Calu3 (cell line): ENCODE results near the gene ADIPOR1. TPM values are rescaled to one million over a fixed set of nuclear protein-coding genes. Genes with fewer than 3 reads are reported as not detected.

Experiments used
- BruUV-seq: library from RNA; stranded (reverse); fragments of 400-500 nt; replicated peaks from 2 replicates; lab custom pipeline; 2021; lab: Mats Ljungman, UMichigan
- CTCF ChIA-PET: fragments of 300-600 bp; sonication (Branson Sonifier 250); formaldehyde crosslinking; loops from one replicate; lab custom pipeline; 2022; ENCODE audit warnings: antibody characterized with exemption; lab: Charles Lee
- DNase-seq: peaks from one replicate; pipeline ENCODE4 v3.0.0; 2022
- H3K27ac Mint-ChIP-seq: one replicate; pipeline ENCODE4 v1.8.0; 2022; ENCODE audit warnings: mixed read lengths; ENCODE audit not compliant: unreplicated experiment
- H3K27me3 Mint-ChIP-seq: one replicate; pipeline ENCODE4 v1.8.0; 2022; ENCODE audit warnings: mixed read lengths; ENCODE audit not compliant: unreplicated experiment
- H3K36me3 Mint-ChIP-seq: one replicate; pipeline ENCODE4 v1.8.0; 2022; ENCODE audit warnings: mild to moderate bottlenecking, moderate library complexity, mixed read lengths; ENCODE audit not compliant: insufficient read depth, unreplicated experiment
- H3K4me1 Mint-ChIP-seq: one replicate; pipeline ENCODE4 v1.8.0; 2022; ENCODE audit warnings: mild to moderate bottlenecking, low read depth, mixed read lengths; ENCODE audit not compliant: unreplicated experiment
- H3K4me3 Mint-ChIP-seq: one replicate; pipeline ENCODE4 v1.8.0; 2022; ENCODE audit warnings: mild to moderate bottlenecking, low read depth, moderate library complexity, mixed read lengths; ENCODE audit not compliant: unreplicated experiment
- H3K9me3 Mint-ChIP-seq: one replicate; pipeline ENCODE4 v1.8.0; 2022; ENCODE audit warnings: low read depth, mixed read lengths; ENCODE audit not compliant: unreplicated experiment
- intact Hi-C: fragments of 100-400 bp; cut with micrococcal nuclease; formaldehyde crosslinking; loops from one replicate; pipeline ENCODE4 v1.10.0; 2022; ENCODE audit not compliant: unreplicated experiment
- total RNA-seq: library from RNA; stranded (reverse); gene quantifications from 2 replicates; pipeline ENCODE4 v1.2.3, GENCODE V29; 2022
- TF ChIP-seq, protein P1 (sequence below): fragments of 200-600 bp; IDR thresholded peaks from one replicate; pipeline ENCODE4 v1.8.0; 2022; ENCODE audit warnings: antibody characterized with exemption; ENCODE audit not compliant: unreplicated experiment

The ADIPOR1 gene
- total RNA-seq, 1 experiment from 2014 or later: 104 TPM

DNA sequence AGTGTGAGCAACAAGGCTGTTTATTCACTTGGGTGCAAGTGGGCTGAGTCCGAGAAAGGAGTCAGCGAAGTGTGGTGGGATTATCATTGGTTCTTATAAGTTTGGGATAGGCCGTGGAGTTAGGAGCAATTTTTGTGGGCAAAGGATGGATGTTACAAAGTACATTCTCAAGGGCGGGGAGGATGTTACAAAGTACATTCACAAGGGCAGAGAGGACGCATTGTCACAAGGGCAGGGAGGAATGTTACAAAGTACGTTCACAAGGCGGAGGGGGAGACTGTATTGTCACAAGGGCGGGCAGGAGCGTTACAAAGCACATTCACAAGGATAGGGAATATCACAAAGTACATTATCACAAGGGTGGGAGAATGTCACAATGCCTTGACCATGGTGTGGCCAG, 43.9 kb upstream of the ADIPOR1 start:
- peaks cover 24% of the 10 kb centered on the region for H3K4me1 Mint-ChIP-seq
- no peaks in the 10 kb centered on the region for H3K9me3 Mint-ChIP-seq
- CTCF ChIA-PET: no interaction called here
- intact Hi-C loops: no loop called here
- no peak overlapping the region for H3K27ac Mint-ChIP-seq
- TF ChIP-seq, protein P1, sequence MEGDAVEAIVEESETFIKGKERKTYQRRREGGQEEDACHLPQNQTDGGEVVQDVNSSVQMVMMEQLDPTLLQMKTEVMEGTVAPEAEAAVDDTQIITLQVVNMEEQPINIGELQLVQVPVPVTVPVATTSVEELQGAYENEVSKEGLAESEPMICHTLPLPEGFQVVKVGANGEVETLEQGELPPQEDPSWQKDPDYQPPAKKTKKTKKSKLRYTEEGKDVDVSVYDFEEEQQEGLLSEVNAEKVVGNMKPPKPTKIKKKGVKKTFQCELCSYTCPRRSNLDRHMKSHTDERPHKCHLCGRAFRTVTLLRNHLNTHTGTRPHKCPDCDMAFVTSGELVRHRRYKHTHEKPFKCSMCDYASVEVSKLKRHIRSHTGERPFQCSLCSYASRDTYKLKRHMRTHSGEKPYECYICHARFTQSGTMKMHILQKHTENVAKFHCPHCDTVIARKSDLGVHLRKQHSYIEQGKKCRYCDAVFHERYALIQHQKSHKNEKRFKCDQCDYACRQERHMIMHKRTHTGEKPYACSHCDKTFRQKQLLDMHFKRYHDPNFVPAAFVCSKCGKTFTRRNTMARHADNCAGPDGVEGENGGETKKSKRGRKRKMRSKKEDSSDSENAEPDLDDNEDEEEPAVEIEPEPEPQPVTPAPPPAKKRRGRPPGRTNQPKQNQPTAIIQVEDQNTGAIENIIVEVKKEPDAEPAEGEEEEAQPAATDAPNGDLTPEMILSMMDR: no peak
- no peak for DNase-seq
- peaks cover 31% of the 10 kb centered on the region for H3K27me3 Mint-ChIP-seq
- no peak overlapping the region for H3K4me3 Mint-ChIP-seq
- H3K36me3 Mint-ChIP-seq: peaks cover 12% of the 10 kb centered on the region
- BruUV-seq: no TSS peak

DNA sequence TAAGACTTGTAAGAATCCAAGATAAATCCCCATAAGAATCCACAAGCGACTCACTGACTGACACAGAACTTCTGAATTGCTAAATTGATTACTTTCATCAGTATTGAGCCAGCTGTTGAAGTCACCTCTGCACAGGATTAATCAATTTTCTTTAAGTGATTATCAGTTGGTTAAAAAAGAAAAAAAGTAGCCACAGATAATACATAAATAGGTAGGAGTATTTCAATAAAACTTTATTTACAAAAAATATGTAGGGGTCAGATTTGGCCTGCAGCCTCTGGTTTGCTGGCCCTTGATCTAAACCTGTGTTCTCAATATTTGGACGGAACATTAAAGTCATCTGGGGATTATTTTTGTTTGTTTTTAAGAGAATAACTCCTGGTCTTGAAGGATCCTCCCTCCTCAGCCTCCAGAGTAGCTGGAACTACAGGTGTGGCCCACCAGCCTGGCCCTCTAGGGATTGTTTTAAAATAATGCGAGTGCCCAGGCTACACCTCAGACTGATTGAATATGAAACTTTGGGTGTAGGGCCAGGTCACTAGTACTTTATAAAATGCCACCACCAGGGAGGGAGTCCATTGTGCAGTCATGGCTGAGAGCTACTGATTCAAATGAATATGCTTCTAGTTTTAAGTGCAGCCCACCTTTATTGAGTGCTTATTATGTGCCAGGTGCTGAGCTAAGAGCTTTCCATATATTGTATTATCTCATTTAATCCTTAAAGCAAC, 42.3 kb upstream of the ADIPOR1 start:
- CTCF ChIA-PET: interaction anchor here (2.2 kb wide), 1 partner anchor 73 kb away, joined by 5 read pairs; the partner anchor contains the start of gene KLHL12
- intact Hi-C loops: no loop called here
- Mint-ChIP-seq H3K27ac (no peak overlapping the region), H3K9me3 (no peaks in the 10 kb centered on the region), H3K4me1 (peaks cover 10% of the 10 kb centered on the region), H3K4me3 (no peak overlapping the region), H3K36me3 (no peaks in the 10 kb centered on the region), H3K27me3 (peaks cover 47% of the 10 kb centered on the region)
- BruUV-seq: no TSS peak
- no peak for DNase-seq
- TF ChIP-seq, protein P1: no peak

DNA sequence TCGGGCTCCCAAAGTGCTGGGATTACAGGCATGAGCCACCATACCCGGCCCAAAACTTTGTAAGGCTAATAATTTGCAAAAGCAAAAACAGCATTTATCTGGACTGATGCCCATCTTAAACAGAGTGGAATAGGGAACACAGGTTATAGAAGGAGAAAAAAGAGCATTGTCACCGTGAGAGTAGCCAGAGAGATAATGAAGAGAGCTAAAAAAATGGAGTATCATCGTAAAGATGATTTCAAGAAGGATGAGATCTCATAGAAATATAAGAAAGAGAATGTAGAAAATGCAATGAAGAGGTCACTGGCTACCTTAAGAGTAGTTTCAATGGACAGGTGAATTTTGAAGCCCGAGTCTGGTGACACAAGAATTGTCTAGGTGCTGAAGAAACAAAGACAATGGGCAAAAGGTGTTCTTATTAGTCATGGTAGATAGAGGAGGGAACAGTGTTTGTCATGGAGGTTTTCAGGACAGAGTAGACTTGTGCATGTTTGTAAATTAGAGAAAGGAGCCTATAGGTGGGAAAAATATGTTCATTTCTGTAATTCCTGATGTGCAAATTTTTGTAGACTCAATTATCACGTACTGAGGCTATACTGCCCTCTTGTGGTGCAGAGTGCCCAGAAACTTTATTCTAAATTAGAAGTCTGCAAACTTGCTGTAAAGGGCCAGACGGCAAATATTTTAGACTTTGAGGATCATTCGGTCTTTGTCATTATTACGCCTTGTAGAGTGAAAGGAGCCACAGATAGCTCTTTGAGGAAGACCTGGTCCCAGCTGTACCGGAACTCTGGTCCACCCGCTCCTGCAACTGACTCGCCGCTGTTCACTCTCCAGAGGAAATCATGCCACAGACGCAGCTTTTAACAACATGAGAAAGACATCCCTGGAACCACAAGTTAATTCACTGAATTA, 41.0 kb upstream of the ADIPOR1 start:
- H3K4me1 Mint-ChIP-seq: peaks cover 18% of the 10 kb centered on the region
- intact Hi-C loops: loop anchor here (1.0 to 5.0 kb wide), 3 partner anchors 30 to 247 kb away; partner anchors contain the start of gene KLHL12
- peaks cover 60% of the 10 kb centered on the region for H3K27me3 Mint-ChIP-seq
- CTCF ChIA-PET: interaction anchor here (0.6 to 2.2 kb wide), 3 partner anchors 12 to 178 kb away, joined by 3 to 5 read pairs (median 3); partner anchors contain the start of gene KLHL12
- no peak overlapping the region for H3K4me3 Mint-ChIP-seq
- H3K9me3 Mint-ChIP-seq: no peaks in the 10 kb centered on the region
- H3K36me3 Mint-ChIP-seq: no peaks in the 10 kb centered on the region
- TF ChIP-seq, protein P1: peak; percentile 77
- peak; percentile 71 for DNase-seq
- H3K27ac Mint-ChIP-seq: no peak overlapping the region
- no TSS peak for BruUV-seq

DNA sequence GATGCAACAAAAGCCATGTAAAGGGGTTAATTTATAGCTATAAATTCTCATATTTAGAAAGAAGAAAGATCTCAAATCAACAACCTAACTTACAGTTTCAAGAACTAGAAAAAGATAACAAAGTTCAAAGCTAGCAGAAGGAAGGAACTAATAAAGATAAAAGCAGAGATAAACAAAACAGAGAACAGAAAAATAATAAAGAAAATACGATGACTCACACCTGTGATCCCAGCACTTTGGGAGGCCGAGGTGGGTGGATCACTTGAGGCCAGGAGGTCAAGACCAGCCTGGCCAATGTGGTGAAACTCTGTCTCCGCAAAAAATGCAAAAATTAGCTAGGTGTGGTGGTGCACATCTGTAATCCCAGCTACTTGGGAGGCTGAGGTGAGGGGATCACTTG, 36.6 kb upstream of the ADIPOR1 start:
- Mint-ChIP-seq H3K4me3 (no peak overlapping the region), H3K9me3 (no peaks in the 10 kb centered on the region), H3K4me1 (peaks cover 18% of the 10 kb centered on the region), H3K27me3 (peaks cover 79% of the 10 kb centered on the region), H3K27ac (no peak overlapping the region), H3K36me3 (no peaks in the 10 kb centered on the region)
- TF ChIP-seq, protein P1: no peak
- DNase-seq: no peak
- CTCF ChIA-PET: interaction anchor here (0.7 kb wide), 1 partner anchor 842 kb away, joined by 3 read pairs; no protein-coding TSS in a partner anchor
- intact Hi-C loops: loop anchor here (5.0 kb wide), 1 partner anchor 242 kb away; no protein-coding TSS in a partner anchor
- no TSS peak for BruUV-seq
